WTC11 (cell line): Measurements from ENCODE around the gene AJM1. TPM values are rescaled to one million over a fixed set of nuclear protein-coding genes. Genes with fewer than 3 reads are reported as not detected.

ENCODE experiments used
- AR ChIP-seq: fragments of 250-450 bp; sonication (Bioruptor Pico); IDR thresholded peaks from 2 replicates; pipeline ENCODE4 v1.9.0; 2021; ENCODE audit warnings: mild to moderate bottlenecking
- ATF3 ChIP-seq: sonication (generic); formaldehyde crosslinking; conservative IDR thresholded peaks from 2 replicates; pipeline ENCODE4 v1.8.1; 2022; ENCODE audit warnings: mild to moderate bottlenecking, missing genetic modification reagents
- ATF6 ChIP-seq: sonication (generic); formaldehyde crosslinking; IDR thresholded peaks from 2 replicates; pipeline ENCODE4 v1.8.1; 2023; ENCODE audit warnings: mild to moderate bottlenecking, missing genetic modification reagents
- CBFB ChIP-seq: sonication (generic); formaldehyde crosslinking; IDR thresholded peaks from 2 replicates; pipeline ENCODE4 v1.8.1; 2022; ENCODE audit warnings: mild to moderate bottlenecking, low read depth, missing genetic modification reagents
- E2F4 ChIP-seq: sonication (generic); formaldehyde crosslinking; IDR thresholded peaks from 2 replicates; pipeline ENCODE4 v1.8.1; 2022; ENCODE audit warnings: low read depth, mild to moderate bottlenecking, moderate library complexity, missing genetic modification reagents, borderline replicate concordance
- GABPB1 ChIP-seq: sonication (generic); formaldehyde crosslinking; IDR thresholded peaks from 2 replicates; pipeline ENCODE4 v1.8.1; 2023; ENCODE audit warnings: mild to moderate bottlenecking, missing genetic modification reagents
- GRHL2 ChIP-seq: fragments of 250-450 bp; sonication (Bioruptor Pico); IDR thresholded peaks from 2 replicates; pipeline ENCODE4 v1.8.0; 2022; ENCODE audit warnings: mild to moderate bottlenecking, moderate library complexity; ENCODE audit not compliant: insufficient replicate concordance, severe bottlenecking
- HMGA2 ChIP-seq: fragments of 250-450 bp; sonication (Bioruptor Pico); IDR thresholded peaks from 2 replicates; pipeline ENCODE4 v1.4.0; 2021; ENCODE audit warnings: mild to moderate bottlenecking, moderate library complexity
- IRF2 ChIP-seq: sonication (generic); formaldehyde crosslinking; IDR thresholded peaks from 2 replicates; pipeline ENCODE4 v1.8.0; 2022; ENCODE audit warnings: low read depth, missing genetic modification reagents, borderline replicate concordance
- JUN ChIP-seq: sonication (generic); formaldehyde crosslinking; IDR thresholded peaks from 2 replicates; pipeline ENCODE4 v1.8.0; 2023; ENCODE audit warnings: mild to moderate bottlenecking, missing genetic modification reagents
- MXD4 ChIP-seq: fragments of 250-450 bp; sonication (Bioruptor Pico); IDR thresholded peaks from 2 replicates; pipeline ENCODE4 v1.8.0; 2021; ENCODE audit warnings: mild to moderate bottlenecking, moderate library complexity, borderline replicate concordance
- NFYB ChIP-seq: sonication (generic); formaldehyde crosslinking; conservative IDR thresholded peaks from 2 replicates; pipeline ENCODE4 v1.8.0; 2022; ENCODE audit warnings: low read depth, missing genetic modification reagents
- NR1H2 ChIP-seq: sonication (generic); formaldehyde crosslinking; IDR thresholded peaks from 2 replicates; pipeline ENCODE4 v1.9.0; 2021; ENCODE audit warnings: mild to moderate bottlenecking, moderate library complexity, missing genetic modification reagents
- NR2C2 ChIP-seq: sonication (generic); formaldehyde crosslinking; IDR thresholded peaks from 2 replicates; pipeline ENCODE4 v1.8.0; 2022; ENCODE audit warnings: mild to moderate bottlenecking, missing genetic modification reagents
- OVOL2 ChIP-seq: fragments of 250-450 bp; sonication (Bioruptor Pico); IDR thresholded peaks from 2 replicates; pipeline ENCODE4 v1.9.0; 2021; ENCODE audit warnings: mild to moderate bottlenecking, borderline replicate concordance
- PRRX2 ChIP-seq: fragments of 250-450 bp; sonication (Bioruptor Pico); IDR thresholded peaks from 2 replicates; pipeline ENCODE4 v1.8.0; 2021; ENCODE audit warnings: mild to moderate bottlenecking
- SMAD4 ChIP-seq: sonication (generic); formaldehyde crosslinking; IDR thresholded peaks from 2 replicates; pipeline ENCODE4 v1.8.0; 2022; ENCODE audit warnings: mild to moderate bottlenecking, missing genetic modification reagents
- SP1 ChIP-seq: sonication (generic); formaldehyde crosslinking; conservative IDR thresholded peaks from 2 replicates; pipeline ENCODE4 v1.8.1; 2022; ENCODE audit warnings: missing genetic modification reagents
- TCF7 ChIP-seq: sonication (generic); formaldehyde crosslinking; IDR thresholded peaks from 2 replicates; pipeline ENCODE4 v1.8.0; 2022; ENCODE audit warnings: mild to moderate bottlenecking, low read depth, missing genetic modification reagents, moderate library complexity
- USF2 ChIP-seq: sonication (generic); formaldehyde crosslinking; IDR thresholded peaks from 2 replicates; pipeline ENCODE4 v1.8.1; 2023; ENCODE audit warnings: mild to moderate bottlenecking, missing genetic modification reagents, moderate library complexity
- ZBTB21 ChIP-seq: sonication (generic); formaldehyde crosslinking; IDR thresholded peaks from 2 replicates; pipeline ENCODE4 v1.8.1; 2023; ENCODE audit warnings: mild to moderate bottlenecking, missing genetic modification reagents, borderline replicate concordance
- ZBTB43 ChIP-seq: sonication (generic); formaldehyde crosslinking; IDR thresholded peaks from 2 replicates; pipeline ENCODE4 v1.8.1; 2023; ENCODE audit warnings: mild to moderate bottlenecking, missing genetic modification reagents
- ZMAT4 ChIP-seq: fragments of 250-450 bp; sonication (Bioruptor Pico); IDR thresholded peaks from 2 replicates; pipeline ENCODE4 v1.9.0; 2021; ENCODE audit warnings: mild to moderate bottlenecking
- ZNF219 ChIP-seq: sonication (generic); formaldehyde crosslinking; IDR thresholded peaks from 2 replicates; pipeline ENCODE4 v1.8.0; 2023; ENCODE audit warnings: missing genetic modification reagents, mild to moderate bottlenecking, borderline replicate concordance
- ZNF232 ChIP-seq: sonication (generic); formaldehyde crosslinking; IDR thresholded peaks from 2 replicates; pipeline ENCODE4 v1.8.0; 2022; ENCODE audit warnings: mild to moderate bottlenecking, missing genetic modification reagents
- ZNF281 ChIP-seq: sonication (generic); formaldehyde crosslinking; IDR thresholded peaks from 2 replicates; pipeline ENCODE4 v1.8.0; 2023; ENCODE audit warnings: mild to moderate bottlenecking, missing genetic modification reagents
- ZNF396 ChIP-seq: fragments of 250-450 bp; sonication (Bioruptor Pico); IDR thresholded peaks from 2 replicates; pipeline ENCODE4 v1.8.0; 2021; ENCODE audit warnings: mild to moderate bottlenecking, moderate library complexity, borderline replicate concordance
- ZNF416 ChIP-seq: fragments of 250-450 bp; sonication (Bioruptor Pico); IDR thresholded peaks from 2 replicates; pipeline ENCODE4 v1.9.0; 2021; ENCODE audit warnings: mild to moderate bottlenecking, inconsistent platforms
- ZNF671 ChIP-seq: fragments of 250-450 bp; sonication (Bioruptor Pico); IDR thresholded peaks from 2 replicates; pipeline ENCODE4 v1.8.0; 2021; ENCODE audit warnings: mild to moderate bottlenecking
- total RNA-seq: library from RNA; stranded (reverse); gene quantifications from 3 replicates; pipeline ENCODE4 v1.2.3, GENCODE V29; 2021

AJM1 gene
- total RNA-seq, 1 experiment from 2014 or later = 1.6 TPM

GRCh38 chr9:136847088-136847825, 5.0 kb downstream of the AJM1 start (continued):
- TF ChIP-seq OVOL2 (no peak), ZMAT4 (CRISPR knock-in tag) (no peak), AR (CRISPR knock-in tag) (no peak), NR2C2 (no peak), SMAD4 (CRISPR knock-in tag) (no peak), ATF3 (CRISPR knock-in tag) (no peak), E2F4 (0 out of 2 replicates have a peak, but pooled peaks have one; percentile 38), ZNF232 (CRISPR knock-in tag) (peak; percentile 55; the same call in 1 of the 2 replicates), ZBTB21 (CRISPR knock-in tag) (0 out of 2 replicates have a peak, but pooled peaks have one; percentile 38), GRHL2 (CRISPR knock-in tag) (no peak), IRF2 (CRISPR knock-in tag) (no peak), MXD4 (no peak), HMGA2 (CRISPR knock-in tag) (no peak), SP1 (CRISPR knock-in tag) (no peak), ZNF219 (no peak), GABPB1 (CRISPR knock-in tag) (no peak), ZNF281 (CRISPR knock-in tag) (0 out of 2 replicates have a peak, but pooled peaks have one; percentile 65), JUN (CRISPR knock-in tag) (no peak), NFYB (no peak), USF2 (CRISPR knock-in tag) (peak; percentile 39), ZBTB43 (no peak), ZNF671 (CRISPR knock-in tag) (no peak), TCF7 (no peak), CBFB (CRISPR knock-in tag) (no peak), NR1H2 (CRISPR knock-in tag) (no peak), ZNF396 (CRISPR knock-in tag) (no peak), ZNF416 (peak; percentile 77), ATF6 (CRISPR knock-in tag) (no peak), PRRX2 (CRISPR knock-in tag) (no peak)
